HCT116 (cell line): ENCODE results near the gene TTLL10. TPM values are rescaled to one million over a fixed set of nuclear protein-coding genes. Genes with fewer than 3 reads are reported as not detected.

Source experiments
- ATAC-seq: fragments of 200-7000 bp; cut with Tn5 transposase; 2 replicates; pipeline ENCODE4 v1.9.1; 2020; ENCODE audit warnings: mild to moderate bottlenecking, moderate library complexity
- BruUV-seq: library from RNA; stranded (reverse); fragments of 400-500 nt; replicated peaks from 2 replicates; lab custom pipeline; 2021; lab: Mats Ljungman, UMichigan
- CTCF ChIA-PET: fragments of 300-600 bp; sonication (Branson Sonifier 250); formaldehyde crosslinking; loops from one replicate; lab custom pipeline; 2021; ENCODE audit warnings: antibody characterized with exemption; lab: Charles Lee
- POLR2A ChIA-PET: fragments of 300-600, 350-600 bp; sonication (Branson Sonifier 250); formaldehyde crosslinking; loops from one replicate; lab custom pipeline; 2021; ENCODE audit warnings: antibody characterized with exemption; lab: Charles Lee
- RAD21 ChIA-PET, 2 experiments: fragments of 300-600 bp; sonication (Branson Sonifier 250); formaldehyde crosslinking; loops; one replicate each; lab custom pipeline; 2023; ENCODE audit warnings: low total read pairs in 2 of 2; ENCODE audit not compliant: uncharacterized antibody in 2 of 2, unreplicated experiment in 2 of 2, low non-redundant PET in 1 of 2; lab: Charles Lee
- DNase-seq: peaks from one replicate; pipeline ENCODE4 v3.0.0-alpha.2; 2010; ENCODE audit warnings: low read depth, low spot score
- H2AFZ ChIP-seq: fragments of 200-600 bp; shearing (Covaris generic), sonication (generic); 2 replicates; pipeline ENCODE4 v1.6.1; 2017; ENCODE audit warnings: low read depth, mixed run types, mixed read lengths, antibody characterized with exemption, low read length; ENCODE audit not compliant: poor library complexity, severe bottlenecking
- H3K27ac ChIP-seq: 2 replicates; pipeline ENCODE4 v1.5.1; 2012; ENCODE audit warnings: low read depth, low read length
- H3K27me3 ChIP-seq: fragments of 200-600 bp; sonication (generic); 2 replicates; pipeline ENCODE4 v1.6.1; 2016; ENCODE audit warnings: mixed run types, low read length, mixed read lengths; ENCODE audit not compliant: insufficient read depth
- H3K36me3 ChIP-seq, 2 experiments: fragments of 200-500 bp in 1 of 2; fragments of 200-600 bp in 1 of 2; sonication (Bioruptor generic) in 1 of 2; sonication (generic) in 1 of 2; 2 replicates each; pipeline versions ENCODE4 v1.5.1 to v1.6.1; 2014 to 2016; ENCODE audit warnings: low read length in 2 of 2, inconsistent platforms in 1 of 2, mixed read lengths in 1 of 2, mixed run types in 1 of 2; ENCODE audit not compliant: insufficient read depth in 2 of 2, control insufficient read depth in 1 of 2
- H3K4me1 ChIP-seq, 2 experiments: fragments of 200-600 bp in 1 of 2; sonication (generic) in 1 of 2; 2 replicates each; pipeline versions ENCODE4 v1.5.1 to v1.6.1; 2012 to 2017; ENCODE audit warnings: low read length in 2 of 2, inconsistent platforms in 1 of 2, mild to moderate bottlenecking in 1 of 2, mixed read lengths in 1 of 2, mixed run types in 1 of 2, moderate library complexity in 1 of 2; ENCODE audit not compliant: insufficient read depth in 2 of 2, control insufficient read depth in 1 of 2
- H3K4me2 ChIP-seq: fragments of 200-600 bp; sonication (generic); 2 replicates; pipeline ENCODE4 v1.6.1; 2017; ENCODE audit warnings: mixed run types, low read length, mixed read lengths
- H3K4me3 ChIP-seq, 2 experiments: fragments of 200-600 bp in 1 of 2; sonication (generic) in 1 of 2; replicated peaks in 1 of 2; 2 replicates each; pipeline ENCODE4 v1.5.1; 2011 to 2016; ENCODE audit warnings: low read length in 2 of 2, control low read depth in 1 of 2, low read depth in 1 of 2, mild to moderate bottlenecking in 1 of 2, mixed read lengths in 1 of 2, mixed run types in 1 of 2
- H3K79me2 ChIP-seq: fragments of 200-600 bp; sonication (generic); 2 replicates; pipeline ENCODE4 v1.6.1; 2017; ENCODE audit warnings: mild to moderate bottlenecking, mixed run types, low read length, moderate library complexity, mixed read lengths; ENCODE audit not compliant: insufficient read depth
- H3K9ac ChIP-seq: fragments of 200-600 bp; sonication (generic); 2 replicates; pipeline ENCODE4 v1.6.1; 2016; ENCODE audit warnings: low read length, mixed read lengths
- H3K9me2 ChIP-seq: fragments of 200-600 bp; sonication (generic), shearing (Covaris generic); 2 replicates; pipeline ENCODE4 v1.6.1; 2017; ENCODE audit warnings: mixed run types, mild to moderate bottlenecking, moderate library complexity; ENCODE audit not compliant: insufficient read depth
- H3K9me3 ChIP-seq, 2 experiments: fragments of 200-500 bp in 1 of 2; fragments of 200-600 bp in 1 of 2; sonication (Bioruptor generic) in 1 of 2; sonication (generic) in 1 of 2; 2 replicates each; pipeline ENCODE4 v1.6.1; 2014 to 2017; ENCODE audit warnings: low read length in 2 of 2, mixed read lengths in 2 of 2, inconsistent platforms in 1 of 2, low read depth in 1 of 2, mild to moderate bottlenecking in 1 of 2, mixed run types in 1 of 2, moderate library complexity in 1 of 2; ENCODE audit not compliant: control insufficient read depth in 1 of 2, insufficient read depth in 1 of 2
- H4K20me1 ChIP-seq: fragments of 200-600 bp; sonication (generic), shearing (Covaris generic); 2 replicates; pipeline ENCODE4 v1.6.1; 2017; ENCODE audit warnings: mixed run types, mild to moderate bottlenecking, moderate library complexity; ENCODE audit not compliant: insufficient read depth
- CTCF ChIP-seq, 3 experiments: fragments of 200-600 bp in 1 of 3; sonication (generic) in 1 of 3; IDR thresholded peaks in 2 of 3; conservative IDR thresholded peaks in 1 of 3; 2 replicates each; pipeline ENCODE4 v1.5.1; 2012 to 2017; ENCODE audit warnings: low read depth in 2 of 3, low read length in 2 of 3, antibody characterized with exemption in 1 of 3, borderline replicate concordance in 1 of 3, control low read depth in 1 of 3, mild to moderate bottlenecking in 1 of 3, mixed read lengths in 1 of 3, mixed run types in 1 of 3, moderate library complexity in 1 of 3; ENCODE audit not compliant: insufficient read depth in 1 of 3
- FOSL1 ChIP-seq: IDR thresholded peaks from 2 replicates; pipeline ENCODE4 v1.6.1; 2012; ENCODE audit warnings: low read depth
- POLR2A ChIP-seq: IDR thresholded peaks from 2 replicates; pipeline ENCODE4 v1.7.0; 2011; ENCODE audit warnings: borderline replicate concordance; ENCODE audit not compliant: insufficient read depth, insufficient read length; ENCODE audit errors: extremely low read depth
- REST ChIP-seq: IDR thresholded peaks from 2 replicates; pipeline ENCODE4 v1.6.1; 2012; ENCODE audit warnings: low read depth
- SRF ChIP-seq: IDR thresholded peaks from 2 replicates; pipeline ENCODE4 v1.6.1; 2012; ENCODE audit warnings: low read depth
- TCF7L2 ChIP-seq: IDR thresholded peaks from 2 replicates; pipeline ENCODE4 v1.7.0; 2011; ENCODE audit warnings: borderline replicate concordance, inconsistent platforms; ENCODE audit not compliant: insufficient read depth, insufficient read length; ENCODE audit errors: extremely low read depth
- ZNF274 ChIP-seq: fragments of 200-500 bp; sonication (Bioruptor generic); IDR thresholded peaks from 2 replicates; pipeline ENCODE4 v1.6.1; 2014; ENCODE audit warnings: mild to moderate bottlenecking, low read depth, low read length, inconsistent platforms
- intact Hi-C: fragments of 100-400 bp; cut with micrococcal nuclease; formaldehyde crosslinking; loops from 2 replicates; pipeline ENCODE4 v1.10.0; 2022
- total RNA-seq: library from RNA; stranded (reverse); gene quantifications from one replicate; pipeline ENCODE4 v1.2.1, GENCODE V29; 2021; ENCODE audit not compliant: unreplicated experiment

The TTLL10 gene
- total RNA-seq, 1 experiment from 2014 or later: 0.10 TPM

GRCh38 chr1:1245817-1246576 lies 72.3 kb downstream of the TTLL10 start:
- ATAC-seq: no peak

More at GRCh38 chr1:1245817-1246576, 72.3 kb downstream of the TTLL10 start:
- Histone ChIP-seq H3K9me2 (no peaks in the 10 kb centered on the region), H3K79me2 (no peaks in the 10 kb centered on the region), H3K9ac (no peak overlapping the region), H3K27me3 (no peaks in the 10 kb centered on the region), H3K4me3 (no peak overlapping the region), H2AFZ (no peak overlapping the region), H4K20me1 (no peaks in the 10 kb centered on the region), H3K36me3 (no peaks in the 10 kb centered on the region), H3K27ac (no peak overlapping the region; the same call in 1 of the 2 replicates)
- intact Hi-C loops: no loop called here
- no peak for DNase-seq
- TF ChIP-seq REST (no peak), SRF (no peak), CTCF (IDR thresholded peaks at IDR 0.05 in 2 of 3, conservative IDR thresholded peaks at IDR 0.05 in 1 of 3; ENCODE audit: borderline replicate concordance in 1 of 3, insufficient read depth in 1 of 3, low read depth in 2 of 3, low read length in 2 of 3) (no peak), TCF7L2 (no peak), POLR2A (no peak), FOSL1 (no peak), ZNF274 (no peak)
- TF ChIP-seq, all 23 proteins: peak for 0
- no TSS peak for BruUV-seq
- Histone ChIP-seq H3K4me1 (peaks cover 3 to 15% of the 10 kb centered on the region in 2 experiments; a peak in 3 of 4 replicates), H3K4me2 (no peak overlapping the region), H3K9me3 (no peaks in the 10 kb centered on the region)
- ChIA-PET CTCF (no interaction called here), POLR2A (no interaction called here), RAD21 (no interaction called here)
